Erythroblast (primary cell): ENCODE measurements around the gene RAB3A.

ENCODE experiments used
- GATA1 ChIP-seq: IDR thresholded peaks from 2 replicates; pipeline ENCODE4 v1.6.1; 2011; ENCODE audit warnings: low read depth, mild to moderate bottlenecking, control low read depth, low read length, moderate library complexity
- POLR2A ChIP-seq: IDR thresholded peaks from 2 replicates; pipeline ENCODE4 v1.6.1; 2011; ENCODE audit warnings: mild to moderate bottlenecking, low read length

- no peak for TF ChIP-seq POLR2A
- no peak for TF ChIP-seq GATA1
These were observed 14.3 kb upstream of the RAB3A start for GRCh38 chr19:18218159-18218558.
